GM10847 (cell line): ENCODE results near the gene APOL2.

Source experiments
- POLR2A ChIP-seq: IDR thresholded peaks from 2 replicates; pipeline ENCODE4 v1.6.1; 2011; ENCODE audit not compliant: insufficient read length; ENCODE audit errors: extremely low read depth

APOL2 gene

DNA sequence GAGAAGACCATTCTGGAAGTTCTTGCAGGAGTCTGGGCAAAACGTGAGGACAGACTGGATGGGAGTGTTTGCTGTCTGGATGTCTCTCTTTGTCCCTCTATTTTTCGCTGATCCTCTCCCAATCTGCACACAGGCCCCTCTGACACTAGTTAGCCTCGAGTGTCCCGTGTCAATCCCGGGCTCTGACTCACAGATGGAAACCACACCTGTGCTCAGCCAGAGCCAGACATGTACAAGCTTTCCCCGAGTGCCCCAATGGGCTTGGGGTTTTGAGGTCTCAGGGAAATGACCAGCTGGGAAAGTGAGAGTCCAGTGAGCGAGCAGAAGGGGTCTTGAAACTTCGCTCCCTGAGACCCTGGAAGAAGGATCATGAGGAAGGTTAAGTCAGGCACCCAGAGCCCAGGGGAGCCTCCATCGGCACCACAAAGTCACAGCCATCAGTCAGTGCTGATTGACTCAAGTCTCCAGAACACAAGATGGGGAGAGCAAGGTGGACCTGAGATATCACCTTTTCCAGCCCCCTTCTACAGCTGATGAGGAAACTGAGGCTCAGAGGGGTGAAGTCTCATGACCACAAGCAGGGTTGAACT is 13.9 kb downstream of the APOL2 start:
- TF ChIP-seq POLR2A = no peak

DNA sequence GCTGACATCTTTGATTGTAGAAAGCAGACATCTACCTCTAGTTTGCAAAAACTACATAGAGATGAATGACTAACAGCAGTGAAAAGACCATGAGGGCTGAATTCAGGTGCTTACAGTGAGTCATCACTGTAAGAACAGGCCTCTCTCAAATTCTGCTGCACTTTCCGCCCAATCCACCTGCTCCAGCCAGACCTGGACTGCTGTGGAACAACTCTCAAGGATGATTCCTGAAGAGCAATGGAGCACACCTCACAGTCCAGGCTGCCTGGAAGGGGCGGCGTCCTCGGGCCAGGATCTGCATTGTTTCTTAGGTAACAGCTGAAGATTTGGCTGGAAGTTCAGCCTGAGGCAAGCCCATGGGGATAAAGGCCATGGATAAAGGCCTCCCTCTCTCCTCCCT is 15.1 kb downstream of the APOL2 start:
- TF ChIP-seq POLR2A = no peak

GRCh38 chr22:36223504-36223903 is 15.8 kb downstream of the APOL2 start:
- no peak for TF ChIP-seq POLR2A

DNA sequence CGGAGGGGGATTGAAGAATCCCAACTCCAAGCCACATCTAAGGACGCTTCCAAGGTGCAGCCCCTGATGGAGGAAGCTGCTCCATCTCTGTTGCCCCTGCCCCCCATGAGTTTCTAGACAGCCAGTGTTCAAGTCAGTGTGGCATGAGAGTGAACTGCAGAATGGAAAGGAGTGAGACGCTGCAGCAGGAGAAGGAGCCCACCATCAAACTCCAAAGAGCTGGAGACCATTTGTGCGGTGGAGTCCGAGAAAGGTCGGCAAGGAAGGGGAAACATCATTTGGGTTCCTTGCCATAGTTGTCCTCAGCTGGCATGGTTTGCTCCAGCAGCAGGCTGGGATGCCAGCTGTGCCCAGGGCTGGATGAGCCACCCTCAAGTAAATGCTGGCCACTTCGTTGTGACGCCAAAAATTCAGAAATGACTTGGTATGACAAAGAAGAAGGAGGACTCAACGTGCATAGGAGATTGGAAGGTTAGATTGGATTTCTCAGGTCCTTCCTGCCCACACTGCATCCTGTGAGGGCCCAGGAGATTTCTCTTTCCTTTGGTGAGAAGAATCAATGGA is 16.4 kb downstream of the APOL2 start:
- TF ChIP-seq POLR2A = no peak

- no peak for TF ChIP-seq POLR2A
These were observed 17.3 kb downstream of the APOL2 start for GRCh38 chr22:36221799-36222751.

DNA sequence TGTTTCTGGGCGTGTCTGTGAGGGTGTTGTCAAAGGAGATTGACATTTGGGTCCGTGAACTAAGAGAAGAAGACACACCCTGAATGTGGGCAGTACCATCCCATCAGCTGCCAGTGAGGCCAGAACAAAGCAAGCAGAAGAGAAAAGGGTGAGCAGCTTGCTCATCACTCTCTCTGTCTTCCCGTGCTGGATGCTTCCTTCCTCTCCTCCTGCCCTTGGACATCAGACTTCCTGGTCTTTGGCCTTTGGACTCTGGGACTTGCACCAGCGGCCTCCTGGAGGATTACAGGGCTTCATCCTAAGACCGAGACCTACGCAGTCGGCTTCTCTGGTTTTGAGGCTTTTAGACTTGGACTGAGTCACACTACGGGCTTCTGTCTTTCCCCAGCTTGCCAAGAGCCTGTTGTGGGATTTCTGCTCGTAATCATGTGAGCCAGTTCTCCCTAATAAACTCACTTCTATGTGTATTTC is 18.8 kb downstream of the APOL2 start:
- no peak for TF ChIP-seq POLR2A

GRCh38 chr22:36218648-36219193 is 20.6 kb downstream of the APOL2 start:
- no peak for TF ChIP-seq POLR2A

- TF ChIP-seq POLR2A = no peak
These were observed 23.3 kb downstream of the APOL2 start for GRCh38 chr22:36215981-36216380.

- no peak for TF ChIP-seq POLR2A
These were observed 25.7 kb downstream of the APOL2 start for GRCh38 chr22:36213586-36213985.

- TF ChIP-seq POLR2A = no peak
These were observed 26.4 kb downstream of the APOL2 start for GRCh38 chr22:36212901-36213300.

DNA sequence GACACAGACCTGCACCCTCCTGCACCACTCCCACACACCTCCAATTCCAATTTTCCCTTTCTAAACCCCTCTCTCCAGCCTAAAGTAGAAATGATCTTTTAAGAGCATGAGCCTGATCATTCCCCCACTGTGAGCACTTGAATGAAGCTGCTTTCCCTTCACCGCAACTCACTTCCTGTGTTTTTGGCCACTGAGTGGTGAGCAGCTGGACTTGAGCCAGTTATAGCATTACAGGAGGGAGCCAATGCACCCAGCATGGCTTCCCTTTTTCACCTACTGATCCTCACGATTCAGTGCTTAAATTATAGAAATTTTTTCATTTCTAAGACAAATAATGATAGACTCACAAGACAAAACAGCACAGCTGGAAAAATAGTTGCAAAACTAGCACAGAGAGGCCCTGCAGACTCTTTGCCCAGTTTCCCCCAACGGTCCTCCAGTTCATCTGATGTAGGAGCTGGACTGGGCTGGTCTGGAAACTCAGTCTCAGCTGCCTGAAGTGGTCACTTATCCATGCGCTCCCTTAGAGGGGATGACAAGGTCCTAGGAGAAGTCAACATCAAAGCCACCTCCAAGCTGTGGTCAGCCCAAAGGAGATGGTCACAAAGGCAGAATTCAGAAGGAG is 28.0 kb downstream of the APOL2 start:
- no peak for TF ChIP-seq POLR2A

- TF ChIP-seq POLR2A = no peak
These were observed 29.1 kb downstream of the APOL2 start for GRCh38 chr22:36210224-36210623.

DNA sequence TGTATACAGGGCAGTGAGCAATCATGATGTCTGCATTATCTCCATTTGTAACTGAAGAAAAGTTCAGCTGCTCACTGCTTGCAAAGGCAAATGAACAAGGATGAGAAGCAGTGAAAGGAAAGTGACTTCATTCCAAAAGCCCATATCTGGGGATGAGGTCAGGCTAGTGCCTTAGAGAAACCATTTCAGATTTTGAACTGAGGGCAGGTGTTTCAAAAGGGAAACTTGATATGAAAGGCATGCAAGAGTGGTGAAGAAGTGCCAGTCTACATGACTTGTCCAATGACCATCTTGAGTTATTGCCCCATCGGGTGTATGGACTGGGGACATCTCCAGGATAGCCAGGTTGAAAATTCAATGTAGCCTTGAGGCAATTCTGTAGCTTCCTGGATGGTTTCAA is 30.4 kb downstream of the APOL2 start:
- TF ChIP-seq POLR2A = no peak

DNA sequence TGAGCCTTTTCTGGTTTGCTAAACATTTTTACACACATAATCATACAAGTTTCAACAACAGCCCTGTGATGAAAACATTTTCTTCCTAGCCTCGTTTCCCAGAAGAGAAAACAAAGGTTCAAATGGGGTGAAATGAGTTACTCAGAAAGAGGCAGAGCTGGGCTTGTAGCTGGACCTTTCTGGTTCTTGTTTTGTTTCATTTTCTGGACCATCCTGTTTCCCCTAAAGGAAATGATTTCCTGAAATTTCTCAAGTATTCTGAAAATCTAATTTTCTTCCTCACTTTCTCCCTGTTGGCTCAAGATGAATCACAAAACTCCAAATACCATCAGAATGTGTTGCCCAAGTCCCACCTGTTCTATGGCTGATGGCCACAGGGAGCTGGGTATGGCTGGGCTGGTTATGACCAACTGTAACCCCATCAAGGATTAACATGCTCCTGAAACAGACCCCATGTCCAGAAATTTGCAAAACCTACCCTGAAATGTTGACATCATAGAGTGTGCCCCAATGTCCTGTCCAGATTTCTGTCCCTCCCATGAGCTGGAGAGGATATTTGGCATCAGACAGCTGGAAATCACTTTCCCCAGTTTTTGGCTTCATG is 31.1 kb downstream of the APOL2 start:
- TF ChIP-seq POLR2A = no peak

- no peak for TF ChIP-seq POLR2A
These were observed 33.1 kb downstream of the APOL2 start for GRCh38 chr22:36206255-36206654.

DNA sequence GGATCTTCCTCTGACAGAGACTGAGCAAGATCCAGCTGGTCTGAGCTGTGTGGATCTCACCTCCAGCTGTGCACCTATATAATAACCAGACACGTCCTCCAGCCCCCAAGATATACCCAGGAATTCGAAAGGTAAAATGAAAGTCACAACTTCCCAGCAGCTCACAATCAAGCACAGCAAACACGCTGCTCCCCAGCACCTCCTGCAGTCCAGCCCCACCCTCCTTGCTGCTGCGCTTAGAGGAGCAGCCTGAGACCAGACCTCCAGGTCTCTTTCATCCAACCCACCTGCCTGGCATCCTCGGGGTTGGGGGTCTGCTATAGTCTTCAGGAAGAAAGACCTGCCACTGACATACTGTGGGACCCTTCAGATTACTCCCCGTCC is 34.7 kb downstream of the APOL2 start:
- TF ChIP-seq POLR2A = no peak
